ENCODE data around the gene PLA2G4E. TPM values are rescaled to one million over a fixed set of nuclear protein-coding genes. Genes with fewer than 3 reads are reported as not detected.

PLA2G4E gene
- total RNA-seq, 1 experiment from 2014 or later = not detected

DNA sequence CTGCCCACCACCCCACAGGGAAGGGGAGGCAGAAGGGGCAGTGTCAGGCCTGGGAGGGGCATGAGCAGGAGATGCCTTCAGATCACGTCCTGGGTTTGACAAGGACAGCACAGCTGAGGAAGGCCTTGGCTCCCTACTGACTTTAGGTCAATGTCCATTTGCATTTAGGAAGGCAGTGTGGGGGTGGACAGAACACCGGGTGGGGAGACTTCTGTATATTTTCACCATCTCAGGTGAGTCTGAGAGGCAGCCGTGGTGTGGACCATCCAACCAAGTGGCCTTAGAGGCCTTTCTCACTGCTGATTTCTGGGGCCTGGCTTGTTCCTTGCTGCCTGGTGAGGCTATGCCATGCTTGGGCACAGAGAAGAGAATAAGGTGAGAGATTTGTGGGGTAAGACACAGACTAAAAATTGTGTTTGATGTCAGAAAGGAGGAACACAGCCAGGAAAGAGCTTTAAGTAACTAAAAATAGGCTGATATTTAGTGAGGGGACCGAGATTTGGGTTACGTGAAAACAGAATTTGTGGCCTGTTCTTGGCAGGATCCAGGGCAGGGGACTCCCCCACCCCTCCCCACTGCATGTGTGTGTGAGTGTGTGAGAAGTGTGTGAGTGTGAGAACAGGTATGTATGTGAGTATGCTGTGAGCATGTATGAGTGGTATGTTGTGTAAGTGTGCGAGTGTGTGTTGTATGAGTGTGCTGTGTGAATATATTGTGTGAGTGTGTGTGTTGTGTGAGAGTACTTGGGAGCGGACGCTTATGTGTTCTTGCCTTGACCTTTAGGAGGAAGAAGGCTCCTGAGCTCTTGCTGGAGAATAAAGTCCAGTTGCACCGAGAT is 11.8 kb upstream of the PLA2G4E start:
- CTCF ChIA-PET = no interaction called here
- DNase-seq (ENCODE audit: low read depth, low spot score) (no peak), ATAC-seq (no peak)
- Histone ChIP-seq H3K9me3 (ENCODE audit: control insufficient read depth, insufficient read depth, low read depth, low read length) (no peaks in the 10 kb centered on the region), H3K4me1 (ENCODE audit: control insufficient read depth, insufficient read depth, low read length) (no peaks in the 10 kb centered on the region), H3K27ac (ENCODE audit: low read length) (no peak overlapping the region), H3K36me3 (ENCODE audit: control insufficient read depth, insufficient read depth, low read length) (no peaks in the 10 kb centered on the region), H3K4me3 (ENCODE audit: low read depth in 2 of 2, low read length in 2 of 2) (no peak overlapping the region), H3K27me3 (ENCODE audit: control insufficient read depth, insufficient read depth, low read length) (no peaks in the 10 kb centered on the region)
- intact Hi-C loops (cut with micrococcal nuclease; ENCODE audit: unreplicated experiment) = no loop called here
- POLR2A ChIA-PET = no interaction called here
- BruUV-seq (replicated peaks) = no TSS peak
- in situ Hi-C loops (cut with HindIII; ENCODE audit: low pct_unique_long_range_greater_than_20kb, low sequenced_read_pairs) = no loop called here
- TF ChIP-seq, protein P1, sequence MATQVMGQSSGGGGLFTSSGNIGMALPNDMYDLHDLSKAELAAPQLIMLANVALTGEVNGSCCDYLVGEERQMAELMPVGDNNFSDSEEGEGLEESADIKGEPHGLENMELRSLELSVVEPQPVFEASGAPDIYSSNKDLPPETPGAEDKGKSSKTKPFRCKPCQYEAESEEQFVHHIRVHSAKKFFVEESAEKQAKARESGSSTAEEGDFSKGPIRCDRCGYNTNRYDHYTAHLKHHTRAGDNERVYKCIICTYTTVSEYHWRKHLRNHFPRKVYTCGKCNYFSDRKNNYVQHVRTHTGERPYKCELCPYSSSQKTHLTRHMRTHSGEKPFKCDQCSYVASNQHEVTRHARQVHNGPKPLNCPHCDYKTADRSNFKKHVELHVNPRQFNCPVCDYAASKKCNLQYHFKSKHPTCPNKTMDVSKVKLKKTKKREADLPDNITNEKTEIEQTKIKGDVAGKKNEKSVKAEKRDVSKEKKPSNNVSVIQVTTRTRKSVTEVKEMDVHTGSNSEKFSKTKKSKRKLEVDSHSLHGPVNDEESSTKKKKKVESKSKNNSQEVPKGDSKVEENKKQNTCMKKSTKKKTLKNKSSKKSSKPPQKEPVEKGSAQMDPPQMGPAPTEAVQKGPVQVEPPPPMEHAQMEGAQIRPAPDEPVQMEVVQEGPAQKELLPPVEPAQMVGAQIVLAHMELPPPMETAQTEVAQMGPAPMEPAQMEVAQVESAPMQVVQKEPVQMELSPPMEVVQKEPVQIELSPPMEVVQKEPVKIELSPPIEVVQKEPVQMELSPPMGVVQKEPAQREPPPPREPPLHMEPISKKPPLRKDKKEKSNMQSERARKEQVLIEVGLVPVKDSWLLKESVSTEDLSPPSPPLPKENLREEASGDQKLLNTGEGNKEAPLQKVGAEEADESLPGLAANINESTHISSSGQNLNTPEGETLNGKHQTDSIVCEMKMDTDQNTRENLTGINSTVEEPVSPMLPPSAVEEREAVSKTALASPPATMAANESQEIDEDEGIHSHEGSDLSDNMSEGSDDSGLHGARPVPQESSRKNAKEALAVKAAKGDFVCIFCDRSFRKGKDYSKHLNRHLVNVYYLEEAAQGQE (IDR thresholded peaks at IDR 0.05; ENCODE audit: insufficient read depth in 1 of 2, low read depth in 2 of 2, low read length in 1 of 2) = no peak
- TF ChIP-seq, protein P2, sequence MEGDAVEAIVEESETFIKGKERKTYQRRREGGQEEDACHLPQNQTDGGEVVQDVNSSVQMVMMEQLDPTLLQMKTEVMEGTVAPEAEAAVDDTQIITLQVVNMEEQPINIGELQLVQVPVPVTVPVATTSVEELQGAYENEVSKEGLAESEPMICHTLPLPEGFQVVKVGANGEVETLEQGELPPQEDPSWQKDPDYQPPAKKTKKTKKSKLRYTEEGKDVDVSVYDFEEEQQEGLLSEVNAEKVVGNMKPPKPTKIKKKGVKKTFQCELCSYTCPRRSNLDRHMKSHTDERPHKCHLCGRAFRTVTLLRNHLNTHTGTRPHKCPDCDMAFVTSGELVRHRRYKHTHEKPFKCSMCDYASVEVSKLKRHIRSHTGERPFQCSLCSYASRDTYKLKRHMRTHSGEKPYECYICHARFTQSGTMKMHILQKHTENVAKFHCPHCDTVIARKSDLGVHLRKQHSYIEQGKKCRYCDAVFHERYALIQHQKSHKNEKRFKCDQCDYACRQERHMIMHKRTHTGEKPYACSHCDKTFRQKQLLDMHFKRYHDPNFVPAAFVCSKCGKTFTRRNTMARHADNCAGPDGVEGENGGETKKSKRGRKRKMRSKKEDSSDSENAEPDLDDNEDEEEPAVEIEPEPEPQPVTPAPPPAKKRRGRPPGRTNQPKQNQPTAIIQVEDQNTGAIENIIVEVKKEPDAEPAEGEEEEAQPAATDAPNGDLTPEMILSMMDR (IDR thresholded peaks at IDR 0.05) = no peak
- no peak for TF ChIP-seq POLR2AphosphoS5 (IDR thresholded peaks at IDR 0.05; ENCODE audit: low read depth, low read length)
- TF ChIP-seq SIN3A (IDR thresholded peaks at IDR 0.05; ENCODE audit: borderline replicate concordance, insufficient read depth, low read depth, low read length) = no peak
- no peak for TF ChIP-seq TCF7L2 (IDR thresholded peaks at IDR 0.05; ENCODE audit: low read depth, low read length)

DNA sequence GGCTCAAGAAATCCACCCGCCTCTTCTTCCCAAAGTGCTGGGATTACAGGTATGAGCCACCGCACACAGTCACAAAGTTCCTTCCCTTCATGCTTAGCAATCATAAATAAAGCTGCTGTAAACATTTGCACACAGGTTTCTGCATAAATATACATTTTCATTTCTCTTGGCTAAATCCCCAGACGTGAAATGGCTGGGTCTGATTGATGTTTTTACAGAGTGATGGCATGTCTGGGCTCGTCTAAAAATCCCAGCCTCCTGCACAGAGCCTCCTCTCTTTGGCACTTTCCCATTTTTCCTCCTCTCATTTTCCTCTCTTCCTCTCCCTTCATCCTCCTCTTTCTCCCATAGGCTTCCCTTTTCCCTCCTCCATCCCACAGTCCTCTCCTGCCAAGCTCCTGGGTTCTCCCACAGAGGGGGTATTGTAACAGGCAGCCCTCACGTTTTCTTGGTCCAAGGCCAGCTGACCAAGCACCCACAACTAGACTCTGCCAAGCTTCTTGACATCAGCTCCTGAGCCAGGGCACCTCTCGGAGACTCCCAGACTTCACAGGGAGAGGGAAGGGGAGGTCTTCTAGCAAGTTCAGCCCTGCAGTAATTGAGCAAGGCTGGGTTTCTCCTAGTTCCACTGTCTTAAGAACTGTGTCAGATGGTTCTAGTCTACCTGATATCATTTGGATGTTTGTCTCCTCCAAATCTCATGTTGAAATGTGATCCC is 10.5 kb upstream of the PLA2G4E start:
- intact Hi-C loops (cut with micrococcal nuclease; ENCODE audit: unreplicated experiment) (no loop called here), in situ Hi-C loops (cut with HindIII; ENCODE audit: low pct_unique_long_range_greater_than_20kb, low sequenced_read_pairs) (no loop called here)
- Histone ChIP-seq H3K9me3 (ENCODE audit: control insufficient read depth, insufficient read depth, low read depth, low read length) (no peaks in the 10 kb centered on the region), H3K27me3 (ENCODE audit: control insufficient read depth, insufficient read depth, low read length) (no peaks in the 10 kb centered on the region), H3K4me1 (ENCODE audit: control insufficient read depth, insufficient read depth, low read length) (no peaks in the 10 kb centered on the region), H3K27ac (ENCODE audit: low read length) (no peak overlapping the region), H3K36me3 (ENCODE audit: control insufficient read depth, insufficient read depth, low read length) (no peaks in the 10 kb centered on the region), H3K4me3 (ENCODE audit: low read depth in 2 of 2, low read length in 2 of 2) (no peak overlapping the region)
- POLR2A ChIA-PET = no interaction called here
- ATAC-seq = no peak
- TF ChIP-seq, protein P1 (IDR thresholded peaks at IDR 0.05; ENCODE audit: insufficient read depth in 1 of 2, low read depth in 2 of 2, low read length in 1 of 2) = no peak
- TF ChIP-seq TCF7L2 (IDR thresholded peaks at IDR 0.05; ENCODE audit: low read depth, low read length) = no peak
- DNase-seq (ENCODE audit: low read depth, low spot score) = no peak
- CTCF ChIA-PET = no interaction called here
- BruUV-seq (replicated peaks) = no TSS peak
